Measurements from ENCODE around the gene FOXK1.

- peak; percentile 45 for TF ChIP-seq POLR2A (IDR thresholded peaks at IDR 0.05)
- no peak for TF ChIP-seq CTCF (IDR thresholded peaks at IDR 0.05)
Observed at GRCh38 chr7:4744391-4745264, 62.5 kb downstream of the FOXK1 start.

Data from right lobe of liver (tissue), 4 donors.